PC-9 (cell line): ENCODE data around the gene BET1. TPM values are rescaled to one million over a fixed set of nuclear protein-coding genes. Genes with fewer than 3 reads are reported as not detected.

Source experiments
- BruUV-seq: library from RNA; stranded (reverse); fragments of 400-500 nt; replicated peaks from 2 replicates; lab custom pipeline; 2021; lab: Mats Ljungman, UMichigan
- CTCF ChIA-PET: fragments of 300-600 bp; sonication (Branson Sonifier 250); formaldehyde crosslinking; loops from one replicate; lab custom pipeline; 2022; ENCODE audit warnings: antibody characterized with exemption; lab: Charles Lee
- POLR2A ChIA-PET: fragments of 300-600 bp; sonication (Branson Sonifier 250); formaldehyde crosslinking; loops from one replicate; lab custom pipeline; 2022; ENCODE audit warnings: antibody characterized with exemption; ENCODE audit not compliant: unreplicated experiment; lab: Charles Lee
- DNase-seq, 2 experiments: peaks; one replicate each; pipeline versions ENCODE4 v3.0.0 to v3.0.0-alpha.2; 2015 to 2022; ENCODE audit warnings: mixed read lengths in 1 of 2
- H2AFZ ChIP-seq: fragments of 200-600 bp; sonication (generic); 2 replicates; pipeline ENCODE4 v1.8.1; 2017; ENCODE audit warnings: antibody characterized with exemption
- H3F3A ChIP-seq: fragments of 200-600 bp; sonication (generic); 2 replicates; pipeline ENCODE4 v1.8.1; 2017; ENCODE audit warnings: antibody characterized with exemption, mild to moderate bottlenecking, low read depth; ENCODE audit not compliant: insufficient read depth
- H3K27ac ChIP-seq: fragments of 200-600 bp; sonication (generic); 2 replicates; pipeline ENCODE4 v1.6.1; 2016; ENCODE audit warnings: mixed run types
- H3K27me3 ChIP-seq: fragments of 200-600 bp; sonication (generic); 2 replicates; pipeline ENCODE4 v1.6.1; 2016; ENCODE audit warnings: low read depth, mixed run types; ENCODE audit not compliant: insufficient read depth
- H3K36me3 ChIP-seq: fragments of 200-600 bp; sonication (generic); 2 replicates; pipeline ENCODE4 v1.6.1; 2016; ENCODE audit warnings: low read depth, mixed run types
- H3K4me1 ChIP-seq: fragments of 200-600 bp; sonication (generic); replicated peaks from 2 replicates; pipeline ENCODE4 v1.6.1; 2016; ENCODE audit warnings: mixed run types; ENCODE audit not compliant: insufficient read depth
- H3K4me2 ChIP-seq: fragments of 200-600 bp; sonication (generic); 2 replicates; pipeline ENCODE4 v1.6.1; 2017; ENCODE audit warnings: mixed run types
- H3K4me3 ChIP-seq: fragments of 200-600 bp; sonication (generic); 2 replicates; pipeline ENCODE4 v1.6.1; 2016; ENCODE audit warnings: mixed run types
- H3K79me2 ChIP-seq: fragments of 200-600 bp; sonication (generic); 2 replicates; pipeline ENCODE4 v1.6.1; 2017; ENCODE audit warnings: low read depth, mixed run types
- H3K9me2 ChIP-seq: fragments of 200-600 bp; sonication (generic); 2 replicates; pipeline ENCODE4 v1.8.1; 2017; ENCODE audit warnings: mild to moderate bottlenecking; ENCODE audit not compliant: insufficient read depth
- H3K9me3 ChIP-seq: fragments of 200-600 bp; sonication (generic); 2 replicates; pipeline ENCODE4 v1.8.1; 2016; ENCODE audit warnings: low read depth; ENCODE audit not compliant: insufficient read depth
- H4K20me1 ChIP-seq: fragments of 200-600 bp; sonication (generic); 2 replicates; pipeline ENCODE4 v1.8.1; 2017; ENCODE audit not compliant: insufficient read depth
- EZH2 ChIP-seq: fragments of 200-600 bp; sonication (generic); IDR thresholded peaks from 2 replicates; pipeline ENCODE4 v1.8.0; 2017; ENCODE audit warnings: antibody characterized with exemption, low read depth
- intact Hi-C: fragments of 100-400 bp; cut with micrococcal nuclease; formaldehyde crosslinking; loops from one replicate; pipeline ENCODE4 v1.10.0; 2022; ENCODE audit not compliant: unreplicated experiment
- total RNA-seq: library from RNA; stranded (reverse); gene quantifications from 2 replicates; pipeline ENCODE4 v1.2.3, GENCODE V29; 2021
- TF ChIP-seq, protein P1 (sequence below): fragments of 200-600 bp; sonication (generic); conservative IDR thresholded peaks from 2 replicates; pipeline ENCODE4 v1.6.1; 2017; ENCODE audit warnings: mixed run types, antibody characterized with exemption, mild to moderate bottlenecking, moderate library complexity

BET1 gene
- total RNA-seq, 1 experiment from 2014 or later = 43.0 TPM

DNA sequence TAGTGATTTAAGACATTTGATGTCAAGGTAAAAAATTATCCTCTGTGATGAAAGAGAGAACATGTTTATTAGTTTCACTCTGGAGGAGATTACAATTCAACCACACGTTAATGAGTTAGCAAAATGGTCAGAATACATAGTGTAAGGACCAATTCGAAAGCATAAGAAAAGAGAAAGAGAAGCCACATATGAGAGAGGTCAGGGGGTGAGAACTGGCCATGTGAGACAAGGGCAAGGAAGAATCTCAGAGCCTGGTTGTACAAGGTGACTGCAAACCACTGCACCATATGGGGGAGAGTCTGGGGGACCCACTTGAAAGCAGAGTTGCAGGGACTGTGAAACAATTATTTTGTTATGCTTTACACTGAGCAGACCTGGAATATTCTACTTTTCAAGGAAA, 27.7 kb upstream of the BET1 start:
- no peak for DNase-seq
- Histone ChIP-seq H3K79me2 (no peaks in the 10 kb centered on the region), H3K9me2 (no peaks in the 10 kb centered on the region), H3K4me3 (no peak overlapping the region), H3K4me1 (no peaks in the 10 kb centered on the region), H3K36me3 (no peaks in the 10 kb centered on the region), H3K4me2 (no peak overlapping the region), H3F3A (no peaks in the 10 kb centered on the region), H3K27me3 (no peaks in the 10 kb centered on the region), H2AFZ (no peak overlapping the region; the same call in 1 of the 2 replicates), H3K27ac (no peak overlapping the region), H4K20me1 (no peaks in the 10 kb centered on the region), H3K9me3 (0 out of 2 replicates have a peak, but pooled peaks cover 4% of the 10 kb centered on the region)
- CTCF ChIA-PET = no interaction called here
- BruUV-seq = no TSS peak
- TF ChIP-seq EZH2 = no peak
- TF ChIP-seq, protein P1, sequence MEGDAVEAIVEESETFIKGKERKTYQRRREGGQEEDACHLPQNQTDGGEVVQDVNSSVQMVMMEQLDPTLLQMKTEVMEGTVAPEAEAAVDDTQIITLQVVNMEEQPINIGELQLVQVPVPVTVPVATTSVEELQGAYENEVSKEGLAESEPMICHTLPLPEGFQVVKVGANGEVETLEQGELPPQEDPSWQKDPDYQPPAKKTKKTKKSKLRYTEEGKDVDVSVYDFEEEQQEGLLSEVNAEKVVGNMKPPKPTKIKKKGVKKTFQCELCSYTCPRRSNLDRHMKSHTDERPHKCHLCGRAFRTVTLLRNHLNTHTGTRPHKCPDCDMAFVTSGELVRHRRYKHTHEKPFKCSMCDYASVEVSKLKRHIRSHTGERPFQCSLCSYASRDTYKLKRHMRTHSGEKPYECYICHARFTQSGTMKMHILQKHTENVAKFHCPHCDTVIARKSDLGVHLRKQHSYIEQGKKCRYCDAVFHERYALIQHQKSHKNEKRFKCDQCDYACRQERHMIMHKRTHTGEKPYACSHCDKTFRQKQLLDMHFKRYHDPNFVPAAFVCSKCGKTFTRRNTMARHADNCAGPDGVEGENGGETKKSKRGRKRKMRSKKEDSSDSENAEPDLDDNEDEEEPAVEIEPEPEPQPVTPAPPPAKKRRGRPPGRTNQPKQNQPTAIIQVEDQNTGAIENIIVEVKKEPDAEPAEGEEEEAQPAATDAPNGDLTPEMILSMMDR = no peak
- intact Hi-C loops = no loop called here
- POLR2A ChIA-PET = no interaction called here

- no peak overlapping the region for H2AFZ ChIP-seq
Measured at GRCh38 chr7:94030634-94031033, 26.5 kb upstream of the BET1 start.

GRCh38 chr7:94029976-94030375, 25.8 kb upstream of the BET1 start:
- H4K20me1 ChIP-seq = no peaks in the 10 kb centered on the region
- no peaks in the 10 kb centered on the region for H3K9me2 ChIP-seq
- H3K4me2 ChIP-seq = no peak overlapping the region
- no peak overlapping the region for H3K27ac ChIP-seq
- no peaks in the 10 kb centered on the region for H3K4me1 ChIP-seq
- ChIA-PET CTCF (no interaction called here), POLR2A (no interaction called here)
- intact Hi-C loops = no loop called here
- no peaks in the 10 kb centered on the region for H3K79me2 ChIP-seq
- no peak overlapping the region for H3K4me3 ChIP-seq
- H3F3A ChIP-seq = no peaks in the 10 kb centered on the region
- H3K27me3 ChIP-seq = no peaks in the 10 kb centered on the region
- no peak overlapping the region for H2AFZ ChIP-seq
- H3K9me3 ChIP-seq = 0 out of 2 replicates have a peak, but pooled peaks cover 4% of the 10 kb centered on the region
- no peaks in the 10 kb centered on the region for H3K36me3 ChIP-seq
- TF ChIP-seq EZH2 = no peak
- TF ChIP-seq, protein P1 = no peak
- no TSS peak for BruUV-seq
- no peak for DNase-seq

More at GRCh38 chr7:94030634-94031033, 26.5 kb upstream of the BET1 start:
- no peak overlapping the region for H3K27ac ChIP-seq
- H4K20me1 ChIP-seq = no peaks in the 10 kb centered on the region
- no peaks in the 10 kb centered on the region for H3K36me3 ChIP-seq
- no peaks in the 10 kb centered on the region for H3F3A ChIP-seq
- intact Hi-C loops = no loop called here
- no peak overlapping the region for H3K4me3 ChIP-seq
- H3K4me1 ChIP-seq = no peaks in the 10 kb centered on the region
- no peaks in the 10 kb centered on the region for H3K79me2 ChIP-seq
- H3K9me2 ChIP-seq = no peaks in the 10 kb centered on the region
- CTCF ChIA-PET = no interaction called here
- no TSS peak for BruUV-seq
- H3K4me2 ChIP-seq = no peak overlapping the region
- POLR2A ChIA-PET = no interaction called here
- H3K9me3 ChIP-seq = 0 out of 2 replicates have a peak, but pooled peaks cover 4% of the 10 kb centered on the region
- TF ChIP-seq, protein P1 = no peak
- no peak for TF ChIP-seq EZH2
- H3K27me3 ChIP-seq = no peaks in the 10 kb centered on the region
- no peak for DNase-seq
